ENCODE measurements around the gene CUL4A.

GRCh38 chr13:113223070-113223469, 13.7 kb downstream of the CUL4A start:
- TF ChIP-seq EZH2 (optimal IDR thresholded peaks at IDR 0.05; ENCODE audit: low read depth, low read length) (no peak), CTCF (IDR thresholded peaks at IDR 0.05; ENCODE audit: low read length) (no peak), EZH2phosphoT487 (IDR thresholded peaks at IDR 0.05; ENCODE audit: low read length) (no peak)

Data from MM.1S (cell line).